H1 (cell line): ENCODE results near the gene KCNAB2. TPM values are rescaled to one million over a fixed set of nuclear protein-coding genes. Genes with fewer than 3 reads are reported as not detected.

Experiments used
- CTCF ChIA-PET: fragments of 300-600 bp; sonication (Branson Sonifier 250); formaldehyde crosslinking; loops from one replicate; lab custom pipeline; 2021; ENCODE audit not compliant: partially characterized antibody; lab: Charles Lee
- POLR2A ChIA-PET: fragments of 300-600 bp; sonication (Branson Sonifier 250); formaldehyde crosslinking; loops from one replicate; lab custom pipeline; 2021; ENCODE audit warnings: inconsistent platforms; ENCODE audit not compliant: partially characterized antibody; lab: Charles Lee
- DNase-seq, 2 experiments: peaks; one replicate each; pipeline versions ENCODE4 v3.0.0 to v3.0.0-alpha.2; 2010 to 2022; ENCODE audit warnings: low spot score in 2 of 2, low read depth in 1 of 2, mixed read lengths in 1 of 2
- FAIRE-seq: peaks from 2 replicates; lab custom pipeline; 2011; peaks lifted over from hg19 to GRCh38; lab: Jason Lieb, UNC
- H2AFZ ChIP-seq: 2 replicates; pipeline ENCODE4 v1.8.1; 2012; ENCODE audit warnings: low read length, inconsistent platforms
- H2AK5ac ChIP-seq: 2 replicates; pipeline ENCODE4 v1.6.1; 2013; ENCODE audit warnings: low read depth, low read length
- H2BK120ac ChIP-seq: replicated peaks from 2 replicates; pipeline ENCODE3; 2013; ENCODE audit warnings: low read depth, low read length, inconsistent platforms
- H2BK12ac ChIP-seq: 2 replicates; pipeline ENCODE4 v1.6.1; 2013; ENCODE audit warnings: low read depth, low read length
- H2BK15ac ChIP-seq: 2 replicates; pipeline ENCODE4 v1.6.1; 2013; ENCODE audit warnings: low read length
- H2BK20ac ChIP-seq: 2 replicates; pipeline ENCODE4 v1.6.1; 2013; ENCODE audit warnings: low read length
- H2BK5ac ChIP-seq: 2 replicates; pipeline ENCODE4 v1.6.1; 2013; ENCODE audit warnings: low read depth, low read length
- H3K14ac ChIP-seq: 2 replicates; pipeline ENCODE4 v1.6.1; 2013; ENCODE audit warnings: inconsistent platforms; ENCODE audit not compliant: insufficient read length
- H3K18ac ChIP-seq: 2 replicates; pipeline ENCODE4 v1.6.1; 2013; ENCODE audit warnings: low read length; ENCODE audit errors: extremely low read depth
- H3K23ac ChIP-seq: 2 replicates; pipeline ENCODE4 v1.6.1; 2013; ENCODE audit warnings: inconsistent platforms; ENCODE audit not compliant: insufficient read length
- H3K23me2 ChIP-seq: 2 replicates; pipeline ENCODE4 v1.6.1; 2013; ENCODE audit warnings: low read depth, low read length
- H3K27ac ChIP-seq: 2 replicates; pipeline ENCODE4 v1.6.1; 2011; ENCODE audit warnings: low read depth, low read length, inconsistent platforms
- H3K27me3 ChIP-seq, 4 experiments: replicated peaks in 1 of 4; 1 replicate in 1 of 4; 2 replicates in 3 of 4; pipeline versions ENCODE4 v1.6.1 to v1.8.1; 2011 to 2013; ENCODE audit warnings: low read length in 3 of 4, mild to moderate bottlenecking in 3 of 4, inconsistent platforms in 2 of 4, mixed read lengths in 2 of 4, moderate library complexity in 1 of 4; ENCODE audit not compliant: control insufficient read depth in 3 of 4, insufficient read depth in 3 of 4; ENCODE audit errors: extremely low read depth in 1 of 4
- H3K36me3 ChIP-seq, 4 experiments: 2 replicates each; pipeline versions ENCODE4 v1.6.1 to v1.8.1; 2011 to 2013; ENCODE audit warnings: mild to moderate bottlenecking in 4 of 4, low read length in 3 of 4, moderate library complexity in 2 of 4, control low read depth in 1 of 4, inconsistent platforms in 1 of 4; ENCODE audit not compliant: insufficient read depth in 4 of 4, control insufficient read depth in 2 of 4
- H3K4ac ChIP-seq: replicated peaks from 2 replicates; pipeline ENCODE3; 2013; ENCODE audit warnings: low read length, low read depth, mixed read lengths, inconsistent platforms; ENCODE audit not compliant: insufficient read length
- H3K4me1 ChIP-seq, 4 experiments: replicated peaks in 1 of 4; 1 replicate in 1 of 4; 2 replicates in 3 of 4; pipeline versions ENCODE4 v1.6.1 to v1.8.1; 2011 to 2013; ENCODE audit warnings: low read length in 3 of 4, inconsistent platforms in 2 of 4, mixed read lengths in 1 of 4; ENCODE audit not compliant: insufficient read depth in 4 of 4, control insufficient read depth in 3 of 4
- H3K4me2 ChIP-seq, 2 experiments: 2 replicates each; pipeline versions ENCODE4 v1.6.1 to v1.8.1; 2011 to 2013; ENCODE audit warnings: low read depth in 2 of 2, low read length in 2 of 2, control low read depth in 1 of 2, inconsistent platforms in 1 of 2, mild to moderate bottlenecking in 1 of 2; ENCODE audit not compliant: insufficient read depth in 1 of 2
- H3K4me3 ChIP-seq, 4 experiments: fragments of 200-600, 300-600 bp in 1 of 4; sonication (generic), shearing (Covaris generic), sonication (Bioruptor Twin) in 1 of 4; 2 replicates each; pipeline versions ENCODE4 v1.5.1 to v1.8.1; 2011 to 2016; ENCODE audit warnings: low read length in 4 of 4, low read depth in 3 of 4, control low read depth in 2 of 4, inconsistent platforms in 2 of 4, mild to moderate bottlenecking in 2 of 4, mixed read lengths in 1 of 4, moderate library complexity in 1 of 4; ENCODE audit not compliant: insufficient read depth in 2 of 4; ENCODE audit errors: extremely low read depth in 1 of 4
- H3K56ac ChIP-seq: replicated peaks from 2 replicates; pipeline ENCODE3; 2013; ENCODE audit warnings: low read depth, mild to moderate bottlenecking, mixed read lengths, low read length, inconsistent platforms; ENCODE audit not compliant: insufficient read length
- H3K79me1 ChIP-seq: 2 replicates; pipeline ENCODE4 v1.6.1; 2013; ENCODE audit warnings: low read depth, low read length, control low read depth
- H3K79me2 ChIP-seq, 2 experiments: 2 replicates each; pipeline versions ENCODE4 v1.6.1 to v1.8.1; 2012 to 2013; ENCODE audit warnings: low read length in 2 of 2, mild to moderate bottlenecking in 2 of 2, inconsistent platforms in 1 of 2; ENCODE audit not compliant: insufficient read depth in 2 of 2, control insufficient read depth in 1 of 2
- H3K9ac ChIP-seq, 4 experiments: replicated peaks in 1 of 4; 1 replicate in 1 of 4; 2 replicates in 3 of 4; pipeline versions ENCODE4 v1.6.1 to v1.8.1; 2011 to 2013; ENCODE audit warnings: low read depth in 3 of 4, low read length in 3 of 4, control low read depth in 2 of 4, mild to moderate bottlenecking in 2 of 4, moderate library complexity in 2 of 4, inconsistent platforms in 1 of 4; ENCODE audit errors: extremely low read depth in 1 of 4
- H3K9me3 ChIP-seq, 2 experiments: 2 replicates each; pipeline versions ENCODE4 v1.6.1 to v1.8.1; 2012 to 2013; ENCODE audit warnings: mild to moderate bottlenecking in 2 of 2, moderate library complexity in 2 of 2, control low read depth in 1 of 2, inconsistent platforms in 1 of 2, low read depth in 1 of 2, low read length in 1 of 2, mixed read lengths in 1 of 2; ENCODE audit not compliant: insufficient read depth in 2 of 2
- H4K20me1 ChIP-seq, 2 experiments: replicated peaks in 1 of 2; 2 replicates each; pipeline versions ENCODE3 to v1.8.1; 2011 to 2013; ENCODE audit warnings: inconsistent platforms in 2 of 2, low read length in 2 of 2, mild to moderate bottlenecking in 1 of 2; ENCODE audit not compliant: insufficient read depth in 2 of 2, control insufficient read depth in 1 of 2
- H4K5ac ChIP-seq: 2 replicates; pipeline ENCODE4 v1.6.1; 2013; ENCODE audit warnings: low read length, low read depth, mixed read lengths, inconsistent platforms; ENCODE audit not compliant: insufficient read length
- H4K8ac ChIP-seq: 2 replicates; pipeline ENCODE4 v1.8.0; 2013; ENCODE audit warnings: mild to moderate bottlenecking, moderate library complexity, low read length, inconsistent platforms; ENCODE audit not compliant: insufficient read depth; ENCODE audit errors: extremely low read depth
- H4K91ac ChIP-seq: replicated peaks from 2 replicates; pipeline ENCODE3; 2013; ENCODE audit warnings: low read length, mixed read lengths, inconsistent platforms; ENCODE audit not compliant: insufficient read length
- YY1 ChIP-seq: IDR thresholded peaks from 2 replicates; pipeline ENCODE4 v1.6.1; 2011; ENCODE audit warnings: low read depth, mild to moderate bottlenecking, low read length
- WGBS, 2 experiments: shearing (Covaris generic) in 1 of 2; methylation state at CpG; one replicate each; pipeline versions ENCODE4 v1.1.6 to v1.1.7; 2013 to 2015; ENCODE audit warnings: low lambda C conversion rate in 2 of 2, mixed read lengths in 2 of 2, inconsistent platforms in 1 of 2, low coverage in 1 of 2, missing lambda C conversion rate in 1 of 2; ENCODE audit not compliant: insufficient replicate concordance in 2 of 2, insufficient coverage in 1 of 2, insufficient read length in 1 of 2; ENCODE audit errors: extremely low coverage in 1 of 2, missing lambda C conversion rate in 1 of 2; 5-methylcytosine and 5-hydroxymethylcytosine counted together
- polyA plus RNA-seq, 7 experiments: library from polyadenylated mRNA; depleted of rRNA in 3 of 7; stranded (reverse) in 5 of 7; unstranded in 2 of 7; fragments of >200 nt in 5 of 7; fragments of 200-250 nt in 2 of 7; gene quantifications; 1 replicate in 5 of 7; 2 replicates in 1 of 7; 4 replicates in 1 of 7; pipeline versions ENCODE4 v1.2.1 to v1.2.3, GENCODE V29; 2011 to 2013; ENCODE audit warnings: missing spikeins in 2 of 7, mixed read lengths in 2 of 7
- total RNA-seq: library from RNA; stranded (reverse); fragmentation: NEBNext Ultra II Directional; extraction: Animal tissue kit (Norgen Biotek cat#: 25700); gene quantifications from 2 replicates; pipeline ENCODE4 v1.2.1, GENCODE V29; 2021

KCNAB2 gene
- total and polyA plus RNA-seq, 2 of the 8 experiments (the other 6 are each of a cell fraction or from before 2014, with no cell fraction given): 4.5 to 7.0 TPM

DNA sequence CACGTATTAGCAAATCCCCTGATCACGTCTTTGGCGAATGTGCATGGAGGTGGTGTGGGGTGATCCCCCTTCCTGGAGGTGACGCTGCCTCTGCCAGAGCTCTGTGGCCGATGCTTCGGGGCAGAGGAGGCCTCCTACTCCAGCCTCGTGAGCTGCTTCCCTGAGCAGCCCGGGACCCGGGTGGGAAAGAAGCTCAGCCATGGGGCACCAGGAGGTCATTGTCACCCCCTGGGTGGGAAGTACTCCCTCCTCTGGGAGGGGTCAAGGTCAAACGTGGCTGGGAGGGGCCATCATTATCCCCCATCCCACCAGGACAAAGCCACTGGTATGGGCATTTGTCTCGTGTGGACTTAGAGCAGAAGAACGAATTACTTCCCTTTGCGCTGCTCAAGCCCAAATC is 40.7 kb downstream of the KCNAB2 start:
- Histone ChIP-seq H4K91ac (no peak overlapping the region), H2BK20ac (no peak overlapping the region), H3K56ac (no peak overlapping the region), H3K18ac (no peak overlapping the region), H3K9me3 (no peaks in the 10 kb centered on the region), H3K4me2 (no peak overlapping the region), H2BK15ac (no peak overlapping the region), H3K4me1 (peaks cover 0 to 3% (median under 1%) of the 10 kb centered on the region in 4 experiments; a peak in 3 of 7 replicates), H4K8ac (no peak overlapping the region), H3K9ac (no peak overlapping the region), H2AFZ (no peak overlapping the region), H2AK5ac (no peak overlapping the region), H4K5ac (no peak overlapping the region), H2BK12ac (no peak overlapping the region), H4K20me1 (no peaks in the 10 kb centered on the region), H3K4me3 (no peak overlapping the region), H3K36me3 (no peaks in the 10 kb centered on the region), H3K79me2 (no peaks in the 10 kb centered on the region), H3K23ac (no peak overlapping the region), H2BK5ac (no peak overlapping the region), H3K4ac (no peak overlapping the region), H3K27ac (no peak overlapping the region), H3K14ac (no peak overlapping the region), H3K79me1 (no peaks in the 10 kb centered on the region), H2BK120ac (no peak overlapping the region), H3K23me2 (no peaks in the 10 kb centered on the region), H3K27me3 (no peaks in the 10 kb centered on the region)
- FAIRE-seq (no peak), DNase-seq (no peak)
- WGBS, 2 experiments: 78% methylated on average over 10 of the region's 13 CpGs; no CpG with 5 or more reads in 1 of the 2 experiments
- ChIA-PET CTCF (interaction anchor here (0.9 to 5.9 kb wide), 9 partner anchors 8 to 79 kb away, joined by 3 to 38 read pairs (median 4); no protein-coding TSS in a partner anchor), POLR2A (interaction anchor here (1.3 kb wide), 1 partner anchor 105 kb away, joined by 3 read pairs; no protein-coding TSS in a partner anchor)
- TF ChIP-seq YY1: no peak
